ENCODE data around the gene ANKDD1B.

- TF ChIP-seq POLR2A (IDR thresholded peaks at IDR 0.05) = no peak
- TF ChIP-seq, protein P1, sequence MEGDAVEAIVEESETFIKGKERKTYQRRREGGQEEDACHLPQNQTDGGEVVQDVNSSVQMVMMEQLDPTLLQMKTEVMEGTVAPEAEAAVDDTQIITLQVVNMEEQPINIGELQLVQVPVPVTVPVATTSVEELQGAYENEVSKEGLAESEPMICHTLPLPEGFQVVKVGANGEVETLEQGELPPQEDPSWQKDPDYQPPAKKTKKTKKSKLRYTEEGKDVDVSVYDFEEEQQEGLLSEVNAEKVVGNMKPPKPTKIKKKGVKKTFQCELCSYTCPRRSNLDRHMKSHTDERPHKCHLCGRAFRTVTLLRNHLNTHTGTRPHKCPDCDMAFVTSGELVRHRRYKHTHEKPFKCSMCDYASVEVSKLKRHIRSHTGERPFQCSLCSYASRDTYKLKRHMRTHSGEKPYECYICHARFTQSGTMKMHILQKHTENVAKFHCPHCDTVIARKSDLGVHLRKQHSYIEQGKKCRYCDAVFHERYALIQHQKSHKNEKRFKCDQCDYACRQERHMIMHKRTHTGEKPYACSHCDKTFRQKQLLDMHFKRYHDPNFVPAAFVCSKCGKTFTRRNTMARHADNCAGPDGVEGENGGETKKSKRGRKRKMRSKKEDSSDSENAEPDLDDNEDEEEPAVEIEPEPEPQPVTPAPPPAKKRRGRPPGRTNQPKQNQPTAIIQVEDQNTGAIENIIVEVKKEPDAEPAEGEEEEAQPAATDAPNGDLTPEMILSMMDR (IDR thresholded peaks at IDR 0.05) = no peak
Observed at GRCh38 chr5:75600535-75600934, 10.7 kb upstream of the ANKDD1B start.

Data from right lobe of liver (tissue), 4 donors.